Left ventricle myocardium inferior (tissue), 1 donor: Measurements from ENCODE around the gene ATP8B1. TPM values are rescaled to one million over a fixed set of nuclear protein-coding genes. Genes with fewer than 3 reads are reported as not detected.

Source experiments
- DNase-seq: peaks from one replicate; pipeline ENCODE4 v3.0.0-alpha.2; 2020
- H3K27ac ChIP-seq: fragments of 200-600 bp; replicated peaks from 2 replicates; pipeline ENCODE4 v1.8.0; 2021
- H3K27me3 ChIP-seq: fragments of 200-600 bp; 2 replicates; pipeline ENCODE4 v1.8.0; 2021; ENCODE audit warnings: low read depth
- H3K36me3 ChIP-seq: fragments of 200-600 bp; 2 replicates; pipeline ENCODE4 v1.8.0; 2021
- H3K4me1 ChIP-seq: fragments of 200-600 bp; 2 replicates; pipeline ENCODE4 v1.8.0; 2021
- H3K4me3 ChIP-seq: fragments of 200-600 bp; 2 replicates; pipeline ENCODE4 v1.8.0; 2021; ENCODE audit warnings: mild to moderate bottlenecking, moderate library complexity
- H3K9me3 ChIP-seq: fragments of 200-600 bp; replicated peaks from 2 replicates; pipeline ENCODE4 v1.8.0; 2021
- CTCF ChIP-seq: fragments of 200-600 bp; IDR thresholded peaks from 2 replicates; pipeline ENCODE4 v1.8.0; 2021; ENCODE audit warnings: antibody characterized with exemption, mild to moderate bottlenecking, borderline replicate concordance
- intact Hi-C: fragments of 100-400 bp; cut with micrococcal nuclease; formaldehyde crosslinking; loops from one replicate; pipeline ENCODE4 v1.11.0; 2022
- total RNA-seq: library from RNA; stranded (reverse); fragmentation: NEBNext Ultra II Directional; extraction: Animal tissue kit (Norgen Biotek cat#: 25700); gene quantifications from one replicate; pipeline ENCODE4 v1.2.1, GENCODE V29; 2021
- donor health status: DM: no; HTN: yes; CAD: no; lungs with severe emphysema.

The ATP8B1 gene
- total RNA-seq, 1 donor from 2014 or later, result 8.6 TPM

GRCh38 chr18:57798713-57799373, 4.3 kb downstream of the ATP8B1 start:
- DNase-seq, result no peak
- Histone ChIP-seq H3K27me3 (no peaks in the 10 kb centered on the region), H3K9me3 (peaks cover 3% of the 10 kb centered on the region), H3K27ac (no peak overlapping the region), H3K36me3 (no peaks in the 10 kb centered on the region), H3K4me1 (peaks cover 75% of the 10 kb centered on the region), H3K4me3 (no peak overlapping the region)
- TF ChIP-seq CTCF, result no peak
- intact Hi-C loops, result no loop called here

- peaks cover 77% of the 10 kb centered on the region for H3K4me1 ChIP-seq
Measured at GRCh38 chr18:57797209-57797651, 5.9 kb downstream of the ATP8B1 start.

GRCh38 chr18:57794951-57795728, 8.0 kb downstream of the ATP8B1 start:
- no peaks in the 10 kb centered on the region for H3K27me3 ChIP-seq
- H3K4me3 ChIP-seq, result no peak overlapping the region
- no peaks in the 10 kb centered on the region for H3K36me3 ChIP-seq
- no peak overlapping the region for H3K27ac ChIP-seq
- intact Hi-C loops, result no loop called here
- DNase-seq, result no peak
- no peak for TF ChIP-seq CTCF
- H3K4me1 ChIP-seq, result peaks cover 73% of the 10 kb centered on the region
- H3K9me3 ChIP-seq, result peaks cover 3% of the 10 kb centered on the region

More at GRCh38 chr18:57797209-57797651, 5.9 kb downstream of the ATP8B1 start:
- Histone ChIP-seq H3K9me3 (peaks cover 3% of the 10 kb centered on the region), H3K4me3 (no peak overlapping the region), H3K27ac (no peak overlapping the region), H3K27me3 (no peaks in the 10 kb centered on the region), H3K36me3 (no peaks in the 10 kb centered on the region)
- TF ChIP-seq CTCF, result no peak
- intact Hi-C loops, result no loop called here
- DNase-seq, result no peak

- peaks cover 3% of the 10 kb centered on the region for H3K9me3 ChIP-seq
- peak overlapping the region; percentile 42 for H3K4me3 ChIP-seq
- peaks cover 80% of the 10 kb centered on the region for H3K4me1 ChIP-seq
- intact Hi-C loops, result no loop called here
- TF ChIP-seq CTCF, result no peak
- H3K27me3 ChIP-seq, result no peaks in the 10 kb centered on the region
- H3K27ac ChIP-seq, result peak overlapping the region; percentile 75
- no peak for DNase-seq
- no peaks in the 10 kb centered on the region for H3K36me3 ChIP-seq
Measured at GRCh38 chr18:57793302-57793986, 9.7 kb downstream of the ATP8B1 start.

- Histone ChIP-seq H3K36me3 (no peaks in the 10 kb centered on the region), H3K4me1 (peaks cover 80% of the 10 kb centered on the region), H3K27ac (peak overlapping the region; percentile 75), H3K27me3 (no peaks in the 10 kb centered on the region), H3K4me3 (peak overlapping the region; percentile 42), H3K9me3 (peaks cover 3% of the 10 kb centered on the region)
- no peak for TF ChIP-seq CTCF
- no peak for DNase-seq
- intact Hi-C loops, result no loop called here
Measured at GRCh38 chr18:57792631-57793301, 10.3 kb downstream of the ATP8B1 start.
